WTC11 (cell line): ENCODE results near the gene AKAP6. TPM values are rescaled to one million over a fixed set of nuclear protein-coding genes. Genes with fewer than 3 reads are reported as not detected.

Experiments used
- ATAC-seq: fragments of 200-7000 bp; cut with Tn5 transposase; 2 replicates; pipeline ENCODE4 v1.10.0; 2021; ENCODE audit warnings: mild to moderate bottlenecking, moderate library complexity
- CTCF ChIA-PET: fragments of 300-600 bp; sonication (Branson Sonifier 250); formaldehyde crosslinking; loops from one replicate; lab custom pipeline; 2021; ENCODE audit warnings: antibody characterized with exemption; lab: Charles Lee
- POLR2A ChIA-PET: fragments of 350-600 bp; sonication (Branson Sonifier 250); formaldehyde crosslinking; loops from one replicate; lab custom pipeline; 2021; ENCODE audit warnings: antibody characterized with exemption; lab: Charles Lee
- DNase-seq: peaks from one replicate; pipeline ENCODE4 v3.0.0; 2021; ENCODE audit warnings: low spot score
- H3K27ac Mint-ChIP-seq: 2 replicates; pipeline ENCODE4 v1.8.0; 2021; ENCODE audit warnings: mixed read lengths
- H3K27me3 Mint-ChIP-seq: 2 replicates; pipeline ENCODE4 v1.8.0; 2021; ENCODE audit warnings: low read depth, mild to moderate bottlenecking, moderate library complexity, mixed read lengths
- H3K36me3 Mint-ChIP-seq: 2 replicates; pipeline ENCODE4 v1.8.0; 2021; ENCODE audit warnings: mixed read lengths
- H3K4me1 Mint-ChIP-seq: 2 replicates; pipeline ENCODE4 v1.8.0; 2022; ENCODE audit warnings: mixed read lengths
- H3K4me3 Mint-ChIP-seq: 2 replicates; pipeline ENCODE4 v1.8.0; 2021; ENCODE audit warnings: mild to moderate bottlenecking, moderate library complexity, mixed read lengths
- H3K9me3 Mint-ChIP-seq: 2 replicates; pipeline ENCODE4 v1.8.0; 2021; ENCODE audit warnings: mixed read lengths
- AFF4 ChIP-seq: sonication (generic); formaldehyde crosslinking; IDR thresholded peaks from 2 replicates; pipeline ENCODE4 v1.8.1; 2023; ENCODE audit warnings: mild to moderate bottlenecking, missing genetic modification reagents, borderline replicate concordance
- ARID4B ChIP-seq: sonication (generic); formaldehyde crosslinking; IDR thresholded peaks from 2 replicates; pipeline ENCODE4 v1.8.0; 2023; ENCODE audit warnings: missing genetic modification reagents, mild to moderate bottlenecking, borderline replicate concordance
- ATF2 ChIP-seq: sonication (generic); formaldehyde crosslinking; IDR thresholded peaks from 2 replicates; pipeline ENCODE4 v1.8.1; 2022; ENCODE audit warnings: low read depth, missing genetic modification reagents, borderline replicate concordance
- ATF6 ChIP-seq: sonication (generic); formaldehyde crosslinking; IDR thresholded peaks from 2 replicates; pipeline ENCODE4 v1.8.1; 2023; ENCODE audit warnings: mild to moderate bottlenecking, missing genetic modification reagents
- CBFB ChIP-seq: sonication (generic); formaldehyde crosslinking; IDR thresholded peaks from 2 replicates; pipeline ENCODE4 v1.8.1; 2022; ENCODE audit warnings: mild to moderate bottlenecking, low read depth, missing genetic modification reagents
- CREM ChIP-seq: sonication (generic); formaldehyde crosslinking; IDR thresholded peaks from 2 replicates; pipeline ENCODE4 v1.8.1; 2022; ENCODE audit warnings: mild to moderate bottlenecking, missing genetic modification reagents, moderate library complexity
- CTCF ChIP-seq: fragments of 200-600 bp; IDR thresholded peaks from 2 replicates; pipeline ENCODE4 v1.8.0; 2022; ENCODE audit warnings: antibody characterized with exemption
- ETV6 ChIP-seq: sonication (generic); formaldehyde crosslinking; IDR thresholded peaks from 2 replicates; pipeline ENCODE4 v1.8.1; 2022; ENCODE audit warnings: mild to moderate bottlenecking, missing genetic modification reagents
- MXD4 ChIP-seq: fragments of 250-450 bp; sonication (Bioruptor Pico); IDR thresholded peaks from 2 replicates; pipeline ENCODE4 v1.8.0; 2021; ENCODE audit warnings: mild to moderate bottlenecking, moderate library complexity, borderline replicate concordance
- NR2C2 ChIP-seq: sonication (generic); formaldehyde crosslinking; IDR thresholded peaks from 2 replicates; pipeline ENCODE4 v1.8.0; 2022; ENCODE audit warnings: mild to moderate bottlenecking, missing genetic modification reagents
- NR3C1 ChIP-seq: sonication (generic); formaldehyde crosslinking; conservative IDR thresholded peaks from 2 replicates; pipeline ENCODE4 v1.8.1; 2023; ENCODE audit warnings: low read depth, mild to moderate bottlenecking, missing genetic modification reagents
- OVOL2 ChIP-seq: fragments of 250-450 bp; sonication (Bioruptor Pico); IDR thresholded peaks from 2 replicates; pipeline ENCODE4 v1.9.0; 2021; ENCODE audit warnings: mild to moderate bottlenecking, borderline replicate concordance
- PREB ChIP-seq: sonication (generic); formaldehyde crosslinking; IDR thresholded peaks from 2 replicates; pipeline ENCODE4 v1.8.1; 2022; ENCODE audit warnings: mild to moderate bottlenecking, missing genetic modification reagents, moderate library complexity, borderline replicate concordance
- RELA ChIP-seq: sonication (generic); formaldehyde crosslinking; IDR thresholded peaks from 2 replicates; pipeline ENCODE4 v1.8.1; 2022; ENCODE audit warnings: missing genetic modification reagents, mild to moderate bottlenecking, borderline replicate concordance
- SOX15 ChIP-seq: fragments of 250-450 bp; sonication (Bioruptor Pico); IDR thresholded peaks from 2 replicates; pipeline ENCODE4 v1.9.0; 2021; ENCODE audit warnings: mild to moderate bottlenecking
- TCF7 ChIP-seq: sonication (generic); formaldehyde crosslinking; IDR thresholded peaks from 2 replicates; pipeline ENCODE4 v1.8.0; 2022; ENCODE audit warnings: mild to moderate bottlenecking, low read depth, missing genetic modification reagents, moderate library complexity
- TEAD4 ChIP-seq: sonication (generic); formaldehyde crosslinking; IDR thresholded peaks from 2 replicates; pipeline ENCODE4 v1.8.0; 2022; ENCODE audit warnings: mild to moderate bottlenecking, missing genetic modification reagents
- TP53 ChIP-seq: sonication (generic); formaldehyde crosslinking; IDR thresholded peaks from 2 replicates; pipeline ENCODE4 v1.8.1; 2023; ENCODE audit warnings: mild to moderate bottlenecking, missing genetic modification reagents
- total RNA-seq: library from RNA; stranded (reverse); gene quantifications from 3 replicates; pipeline ENCODE4 v1.2.3, GENCODE V29; 2021

AKAP6 gene
- total RNA-seq, 1 experiment from 2014 or later: 0.63 TPM

- no peak for TF ChIP-seq CTCF
- TF ChIP-seq ETV6: no peak
- TF ChIP-seq CBFB (CRISPR knock-in tag): no peak
- TF ChIP-seq SOX15: no peak
- TF ChIP-seq RELA (CRISPR knock-in tag): no peak
- TF ChIP-seq MXD4 (CRISPR knock-in tag): no peak
- no peak for TF ChIP-seq AFF4 (CRISPR knock-in tag)
- TF ChIP-seq ATF6 (CRISPR knock-in tag): no peak
These were observed 13.7 kb downstream of the AKAP6 start (continued) for GRCh38 chr14:32342847-32343194.

DNA sequence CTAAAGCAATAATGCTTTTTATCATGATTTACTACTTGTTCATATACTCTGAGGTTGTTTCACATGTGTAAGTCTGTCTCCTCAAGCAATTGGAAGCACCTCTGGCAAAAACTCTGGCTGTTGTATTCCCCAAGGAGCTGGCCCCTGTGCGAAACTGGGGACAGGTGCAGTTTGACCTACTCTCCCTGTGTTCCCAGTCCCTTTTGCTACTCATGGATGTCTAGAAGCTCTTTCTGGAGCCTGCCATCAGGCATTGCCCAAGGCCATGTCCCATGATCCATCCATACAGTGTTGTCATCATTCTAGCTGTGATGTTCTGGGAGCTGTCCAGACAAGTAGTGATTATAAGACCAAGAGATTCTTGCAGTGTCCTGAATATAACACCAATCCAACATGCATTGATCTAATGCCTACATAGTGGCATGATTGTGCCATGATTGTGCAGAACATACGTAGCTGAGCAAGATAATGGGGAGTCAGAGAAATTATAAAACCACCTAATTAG, 14.9 kb downstream of the AKAP6 start:
- H3K9me3 Mint-ChIP-seq: no peaks in the 10 kb centered on the region
- CTCF ChIA-PET: no interaction called here
- ATAC-seq: no peak

More for the DNA sequence above, 14.9 kb downstream of the AKAP6 start:
- no peak for DNase-seq
- H3K4me3 Mint-ChIP-seq: no peak overlapping the region
- peaks cover 20% of the 10 kb centered on the region for H3K4me1 Mint-ChIP-seq
- POLR2A ChIA-PET: interaction anchor here (0.7 kb wide), 1 partner anchor 527 kb away, joined by 8 read pairs; no protein-coding TSS in a partner anchor
- TF ChIP-seq NR2C2 (CRISPR knock-in tag) (no peak), CREM (no peak), PREB (no peak), TEAD4 (no peak), NR3C1 (CRISPR knock-in tag) (no peak), ARID4B (CRISPR knock-in tag) (no peak), CBFB (CRISPR knock-in tag) (no peak), OVOL2 (no peak), TCF7 (CRISPR knock-in tag) (no peak), ATF2 (CRISPR knock-in tag) (no peak), TP53 (CRISPR knock-in tag) (no peak)
- no peaks in the 10 kb centered on the region for H3K36me3 Mint-ChIP-seq
- no peak overlapping the region for H3K27ac Mint-ChIP-seq
- H3K27me3 Mint-ChIP-seq: no peaks in the 10 kb centered on the region
